Measurements from ENCODE around the gene CGB5.

GRCh38 chr19:48999481-49000325 lies 43.9 kb upstream of the CGB5 start:
- TF ChIP-seq EZH2phosphoT487 (IDR thresholded peaks at IDR 0.05; ENCODE audit: insufficient read depth, low read depth) (no peak), EZH2 (IDR thresholded peaks at IDR 0.05; ENCODE audit: insufficient read depth, poor library complexity, severe bottlenecking) (no peak)

Data from GM23248 (cell line).